ENCODE results near the gene CLSTN2. TPM values are rescaled to one million over a fixed set of nuclear protein-coding genes. Genes with fewer than 3 reads are reported as not detected.

The CLSTN2 gene
- total and polyA plus RNA-seq, 2 of the 4 experiments (the other 2 are of a cell fraction), result under 0.01 to 0.07 TPM

GRCh38 chr3:140351466-140351865 is 416.5 kb downstream of the CLSTN2 start:
- dilution Hi-C loops (cut with HindIII; ENCODE audit: low sequenced_read_pairs, unreplicated experiment), result no loop called here

More at GRCh38 chr3:140351466-140351865, 416.5 kb downstream of the CLSTN2 start:
- Histone ChIP-seq H2AK9ac (replicated peaks; ENCODE audit: low read depth, low read length, poor library complexity) (no peak overlapping the region), H3K4me1 (ENCODE audit: control insufficient read depth, insufficient read depth, low read length) (no peaks in the 10 kb centered on the region), H3K79me1 (ENCODE audit: low read depth in 1 of 2, low read length in 2 of 2) (no peaks in the 10 kb centered on the region), H3K27ac (ENCODE audit: insufficient read depth, low read length) (no peak overlapping the region), H4K8ac (ENCODE audit: low read depth in 2 of 2, low read length in 2 of 2) (no peak overlapping the region), H3K18ac (ENCODE audit: low read depth, low read length) (no peak overlapping the region), H3K27me3 (ENCODE audit: control insufficient read depth, insufficient read depth, low read length) (no peaks in the 10 kb centered on the region), H3K9me1 (ENCODE audit: insufficient read depth, low read length) (no peaks in the 10 kb centered on the region), H2BK15ac (ENCODE audit: low read depth, low read length) (no peak overlapping the region), H2BK120ac (ENCODE audit: low read depth, low read length) (no peak overlapping the region), H3K36me3 (ENCODE audit: control insufficient read depth, insufficient read depth, low read length) (no peaks in the 10 kb centered on the region), H3K14ac (replicated peaks; ENCODE audit: low read depth, low read length) (no peak overlapping the region), H3K4me3 (ENCODE audit: insufficient read depth, low read depth, low read length) (no peak overlapping the region), H3K9ac (ENCODE audit: low read depth, low read length) (no peak overlapping the region), H2AFZ (replicated peaks; ENCODE audit: low read length, poor library complexity) (no peak overlapping the region), H4K5ac (ENCODE audit: low read depth, low read length) (no peak overlapping the region), H4K20me1 (ENCODE audit: insufficient read depth, low read length) (no peaks in the 10 kb centered on the region), H3K23ac (ENCODE audit: low read depth, low read length) (no peak overlapping the region), H2BK5ac (ENCODE audit: low read depth, low read length, poor library complexity, severe bottlenecking) (no peak overlapping the region), H4K91ac (ENCODE audit: insufficient read depth, low read depth, low read length) (no peak overlapping the region), H2BK20ac (ENCODE audit: low read depth, low read length) (no peak overlapping the region), H3K4ac (ENCODE audit: low read depth, low read length) (no peak overlapping the region), H3K9me3 (ENCODE audit: control insufficient read depth, insufficient read depth, low read length) (no peaks in the 10 kb centered on the region), H3K4me2 (ENCODE audit: low read depth, low read length) (no peak overlapping the region), H3K56ac (ENCODE audit: extremely low read depth, insufficient read depth, low read length) (no peak overlapping the region), H2AK5ac (ENCODE audit: low read depth, low read length) (no peak overlapping the region)
- no peak for DNase-seq
- POLR2A ChIA-PET (ENCODE audit: unreplicated experiment), result no interaction called here
- BruUV-seq (replicated peaks), result no TSS peak
- in situ Hi-C loops (cut with MboI; ENCODE audit: low sequenced_read_pairs) (no loop called here), intact Hi-C loops (cut with micrococcal nuclease) (no loop called here)
- CTCF ChIA-PET, result interaction anchor here (1.0 kb wide), 1 partner anchor 156 kb away, joined by 6 read pairs; no protein-coding TSS in a partner anchor
- no CpG with 5 or more reads among the region's 3 CpGs for WGBS, 2 experiments (ENCODE audit: extremely low coverage in 2 of 2, insufficient read length in 1 of 2)
- ATAC-seq (ENCODE audit: low read depth), result no peak
- TF ChIP-seq, protein P1, sequence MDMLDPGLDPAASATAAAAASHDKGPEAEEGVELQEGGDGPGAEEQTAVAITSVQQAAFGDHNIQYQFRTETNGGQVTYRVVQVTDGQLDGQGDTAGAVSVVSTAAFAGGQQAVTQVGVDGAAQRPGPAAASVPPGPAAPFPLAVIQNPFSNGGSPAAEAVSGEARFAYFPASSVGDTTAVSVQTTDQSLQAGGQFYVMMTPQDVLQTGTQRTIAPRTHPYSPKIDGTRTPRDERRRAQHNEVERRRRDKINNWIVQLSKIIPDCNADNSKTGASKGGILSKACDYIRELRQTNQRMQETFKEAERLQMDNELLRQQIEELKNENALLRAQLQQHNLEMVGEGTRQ (IDR thresholded peaks at IDR 0.05; ENCODE audit: low read depth, low read length), result no peak
- TF ChIP-seq RFX5 (IDR thresholded peaks at IDR 0.05; ENCODE audit: low read depth, low read length), result no peak
- TF ChIP-seq BHLHE40 (IDR thresholded peaks at IDR 0.05; ENCODE audit: low read depth, low read length), result no peak
- TF ChIP-seq FOS (IDR thresholded peaks at IDR 0.05; ENCODE audit: low read depth, low read length), result no peak
- no peak for TF ChIP-seq CHD1 (IDR thresholded peaks at IDR 0.05; ENCODE audit: low read depth, low read length)
- no peak for TF ChIP-seq MXI1 (IDR thresholded peaks at IDR 0.05; ENCODE audit: borderline replicate concordance, low read depth, low read length)
- TF ChIP-seq MAZ (IDR thresholded peaks at IDR 0.05; ENCODE audit: borderline replicate concordance, low read depth, low read length), result no peak
- no peak for TF ChIP-seq RAD21 (IDR thresholded peaks at IDR 0.05; ENCODE audit: low read length)
- no peak for TF ChIP-seq MAFK (IDR thresholded peaks at IDR 0.05; ENCODE audit: low read depth, low read length)
- TF ChIP-seq POLR2A (IDR thresholded peaks at IDR 0.05; ENCODE audit: low read depth, low read length), result no peak
- no peak for TF ChIP-seq CTCF (conservative IDR thresholded peaks at IDR 0.05; ENCODE audit: low read depth, low read length)

All from IMR-90 (cell line).